Measurements from ENCODE around the gene SLC7A9.

Gene SLC7A9

GRCh38 chr19:32896516-32897214 lies 27.1 kb upstream of the SLC7A9 start:
- no peak for TF ChIP-seq CTCF (conservative IDR thresholded peaks at IDR 0.05; ENCODE audit: low read depth, low read length)
- no peak overlapping the region for H3K4me3 ChIP-seq (ENCODE audit: low read depth, low read length)
- peak; percentile 47 for DNase-seq (ENCODE audit: low read depth)

DNA sequence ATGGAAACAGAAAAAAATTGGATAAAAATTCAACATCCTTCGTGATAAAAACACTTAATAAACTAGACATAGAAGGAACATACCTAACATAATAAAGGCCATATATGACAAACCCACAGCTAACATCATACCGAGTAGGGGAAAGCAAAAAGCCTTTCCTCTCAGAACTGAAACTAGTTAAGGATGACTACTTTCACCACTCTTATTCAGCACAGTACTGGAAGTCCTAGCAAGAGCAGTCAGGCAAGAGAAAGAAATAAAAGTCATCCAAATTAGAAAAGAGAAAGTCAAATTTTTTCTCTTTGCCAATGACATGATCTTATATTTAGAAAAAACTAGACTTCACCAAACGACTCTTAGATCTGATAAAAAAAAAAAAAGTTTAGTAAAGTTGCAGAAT lies 25.8 kb upstream of the SLC7A9 start:
- H3K4me3 ChIP-seq (ENCODE audit: low read depth, low read length) = no peak overlapping the region
- TF ChIP-seq CTCF (conservative IDR thresholded peaks at IDR 0.05; ENCODE audit: low read depth, low read length) = no peak
- DNase-seq (ENCODE audit: low read depth) = no peak

GRCh38 chr19:32891609-32892008 lies 22.0 kb upstream of the SLC7A9 start:
- no peak overlapping the region for H3K4me3 ChIP-seq (ENCODE audit: low read depth, low read length)
- no peak for DNase-seq (ENCODE audit: low read depth)
- no peak for TF ChIP-seq CTCF (conservative IDR thresholded peaks at IDR 0.05; ENCODE audit: low read depth, low read length)

- no peak for DNase-seq (ENCODE audit: low read depth)
- TF ChIP-seq CTCF (conservative IDR thresholded peaks at IDR 0.05; ENCODE audit: low read depth, low read length) = no peak
- no peak overlapping the region for H3K4me3 ChIP-seq (ENCODE audit: low read depth, low read length)
Measured at GRCh38 chr19:32890841-32891240, 21.3 kb upstream of the SLC7A9 start.

DNA sequence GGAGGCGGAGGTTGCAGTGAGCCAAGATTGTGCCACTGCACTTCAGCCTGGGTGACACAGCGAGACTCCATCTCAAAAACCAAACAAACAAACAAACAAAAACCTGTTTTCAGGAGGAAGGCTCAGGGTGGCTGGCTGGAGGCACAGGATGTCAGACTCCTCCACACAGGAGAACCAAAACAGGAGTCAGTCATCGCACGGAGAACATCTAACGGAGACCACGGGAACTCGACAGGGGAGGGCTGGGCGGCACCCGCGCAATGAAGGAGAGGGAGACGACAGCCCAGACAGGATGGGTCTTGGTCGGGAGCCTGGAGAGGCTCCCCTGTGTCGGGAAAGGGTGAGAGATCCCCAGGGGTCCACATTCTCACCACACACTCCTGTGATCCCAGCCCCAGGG lies 20.8 kb upstream of the SLC7A9 start:
- DNase-seq (ENCODE audit: low read depth) = no peak
- no peak for TF ChIP-seq CTCF (conservative IDR thresholded peaks at IDR 0.05; ENCODE audit: low read depth, low read length)

DNA sequence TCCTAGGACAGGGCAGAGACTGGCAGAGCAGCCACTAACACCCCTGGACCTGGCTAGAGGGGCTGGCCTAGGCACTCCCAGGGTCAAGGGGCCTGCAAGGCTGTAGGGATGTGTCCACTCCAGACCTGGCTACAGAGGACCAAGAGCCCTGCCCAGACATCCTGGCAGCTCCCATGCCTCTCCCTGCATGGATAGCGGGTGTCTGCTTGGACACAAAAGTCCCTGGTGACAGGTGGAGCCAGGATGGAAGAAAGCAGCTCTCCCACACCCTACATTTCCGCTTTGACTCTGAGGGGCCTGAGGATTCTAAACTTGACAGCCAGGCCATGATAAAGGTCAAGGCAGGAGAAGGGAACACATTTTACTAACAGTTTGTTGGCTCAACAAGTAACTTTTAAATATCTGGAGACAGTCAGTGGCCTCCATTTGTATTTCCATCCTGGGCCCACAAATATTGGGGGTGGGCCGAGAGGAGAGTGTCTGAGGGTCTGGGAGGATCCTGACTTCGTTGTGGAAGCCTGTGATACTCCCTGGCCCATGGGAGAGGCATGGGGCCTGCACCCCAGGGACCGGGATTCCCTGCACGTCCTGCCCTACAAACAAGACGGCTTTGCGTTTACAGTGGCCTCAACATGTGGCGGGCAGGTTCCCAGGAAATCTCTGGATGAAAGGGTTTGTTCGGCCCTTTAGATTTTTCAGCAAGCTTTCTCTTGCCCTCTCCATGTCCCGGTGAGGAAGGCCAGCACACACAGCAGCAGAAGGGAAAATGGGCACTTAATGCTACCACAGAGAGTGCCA lies 19.8 kb upstream of the SLC7A9 start:
- no peak for TF ChIP-seq CTCF (conservative IDR thresholded peaks at IDR 0.05; ENCODE audit: low read depth, low read length)
- DNase-seq (ENCODE audit: low read depth) = no peak

More for the DNA sequence above, 20.8 kb upstream of the SLC7A9 start:
- no peak overlapping the region for H3K4me3 ChIP-seq (ENCODE audit: low read depth, low read length)

More for the DNA sequence above, 19.8 kb upstream of the SLC7A9 start:
- H3K4me3 ChIP-seq (ENCODE audit: low read depth, low read length) = no peak overlapping the region
